Uterus (tissue), 4 donors: ENCODE results near the gene EP400. TPM values are rescaled to one million over a fixed set of nuclear protein-coding genes. Genes with fewer than 3 reads are reported as not detected.
"Not testable (repeated sequence)": the region's sequence is repeated elsewhere in the genome, so short reads cannot be mapped to it uniquely, and the experiment has no call there.

Experiments used
- DNase-seq, 2 donors: peaks; one replicate each; pipeline ENCODE4 v3.0.0-alpha.2; 2019 to 2020
- H3K27ac ChIP-seq, 2 donors: fragments of 200-600 bp; sonication (generic); 1 replicate in 1 of 2; 2 replicates in 1 of 2; pipeline ENCODE4 v1.5.1; 2016 to 2018
- H3K27me3 ChIP-seq, 2 donors: fragments of 200-600 bp; sonication (generic); one replicate each; pipeline ENCODE4 v1.5.1; 2018 to 2019; ENCODE audit warnings: control low read depth in 1 of 2
- H3K36me3 ChIP-seq, 2 donors: fragments of 200-600 bp; sonication (generic); one replicate each; pipeline ENCODE4 v1.5.1; 2019; ENCODE audit warnings: control low read depth in 1 of 2
- H3K4me1 ChIP-seq, 2 donors: fragments of 200-600 bp; sonication (generic); one replicate each; pipeline ENCODE4 v1.5.1; 2018 to 2019; ENCODE audit warnings: control low read depth in 1 of 2
- H3K4me3 ChIP-seq, 2 donors: fragments of 200-600 bp; sonication (generic); 1 replicate in 1 of 2; 2 replicates in 1 of 2; pipeline ENCODE4 v1.5.1; 2018 to 2019; ENCODE audit warnings: mild to moderate bottlenecking in 1 of 2
- H3K9me3 ChIP-seq, 2 donors: fragments of 200-600 bp; sonication (generic); one replicate each; pipeline ENCODE4 v1.5.1; 2019; ENCODE audit warnings: control low read depth in 1 of 2
- CTCF ChIP-seq, 4 experiments: fragments of 200-600 bp in 2 of 4; fragments of 450-650 bp in 2 of 4; sonication (generic) in 2 of 4; IDR thresholded peaks; one replicate each; pipeline ENCODE4 v1.5.1; 2016 to 2019; ENCODE audit warnings: antibody characterized with exemption in 4 of 4, mild to moderate bottlenecking in 2 of 4, moderate library complexity in 1 of 4
- POLR2A ChIP-seq, 2 donors: fragments of 450-650 bp; IDR thresholded peaks; one replicate each; pipeline ENCODE4 v1.6.1; 2016; ENCODE audit warnings: antibody characterized with exemption in 2 of 2, mild to moderate bottlenecking in 1 of 2, moderate library complexity in 1 of 2
- intact Hi-C: fragments of 100-400 bp; cut with DNase I; formaldehyde crosslinking; loops from one replicate; pipeline ENCODE4 v1.15.1; 2023; ENCODE audit warnings: low total_unique reads
- total RNA-seq, 4 donors: library from RNA; depleted of rRNA in 3 of 4; stranded (reverse); fragments of >200 nt in 3 of 4; gene quantifications; one replicate each; pipeline versions ENCODE4 v1.1.0 to v1.2.4, GENCODE V29; 2014 to 2023
- donor health status: DM: yes; HTN: yes; CAD: no.

EP400 gene
- total RNA-seq, 4 donors from 2014 or later: 11.8 to 70.6 (median 28.2) TPM

GRCh38 chr12:131981388-131981787, 31.6 kb downstream of the EP400 start:
- no peaks in the 10 kb centered on the region for H3K9me3 ChIP-seq
- no peaks in the 10 kb centered on the region for H3K4me1 ChIP-seq
- no peak overlapping the region for H3K4me3 ChIP-seq
- no peak for DNase-seq
- H3K27ac ChIP-seq: no peak overlapping the region
- no peaks in the 10 kb centered on the region for H3K27me3 ChIP-seq
- intact Hi-C loops: no loop called here
- TF ChIP-seq CTCF (IDR thresholded peaks at IDR 0.05) (no peak), POLR2A (IDR thresholded peaks at IDR 0.05) (no peak)
- no peaks in the 10 kb centered on the region for H3K36me3 ChIP-seq

- no peak overlapping the region for H3K4me3 ChIP-seq
- H3K4me1 ChIP-seq: no peaks in the 10 kb centered on the region
- H3K36me3 ChIP-seq: no peaks in the 10 kb centered on the region
- no peaks in the 10 kb centered on the region for H3K9me3 ChIP-seq
- H3K27me3 ChIP-seq: no peaks in the 10 kb centered on the region
- DNase-seq: no peak
- TF ChIP-seq POLR2A (IDR thresholded peaks at IDR 0.05) (no peak), CTCF (IDR thresholded peaks at IDR 0.05) (no peak)
- intact Hi-C loops: no loop called here
- no peak overlapping the region for H3K27ac ChIP-seq
These were observed 32.3 kb downstream of the EP400 start for GRCh38 chr12:131982041-131982440.

GRCh38 chr12:131983026-131983425, 33.3 kb downstream of the EP400 start:
- intact Hi-C loops: no loop called here
- no peak for DNase-seq
- H3K27ac ChIP-seq: no peak overlapping the region
- no peaks in the 10 kb centered on the region for H3K36me3 ChIP-seq
- no peaks in the 10 kb centered on the region for H3K9me3 ChIP-seq
- no peak for TF ChIP-seq POLR2A (IDR thresholded peaks at IDR 0.05)
- no peak for TF ChIP-seq CTCF (IDR thresholded peaks at IDR 0.05)
- H3K4me1 ChIP-seq: no peaks in the 10 kb centered on the region
- H3K4me3 ChIP-seq: no peak overlapping the region
- no peaks in the 10 kb centered on the region for H3K27me3 ChIP-seq

GRCh38 chr12:131983554-131983953, 33.8 kb downstream of the EP400 start:
- intact Hi-C loops: no loop called here
- Histone ChIP-seq H3K4me3 (no peak overlapping the region), H3K27ac (no peak overlapping the region), H3K9me3 (no peaks in the 10 kb centered on the region), H3K36me3 (no peaks in the 10 kb centered on the region), H3K4me1 (no peaks in the 10 kb centered on the region), H3K27me3 (no peaks in the 10 kb centered on the region)
- DNase-seq: no peak
- TF ChIP-seq CTCF (IDR thresholded peaks at IDR 0.05): no peak
- no peak for TF ChIP-seq POLR2A (IDR thresholded peaks at IDR 0.05)

- H3K36me3 ChIP-seq: no peaks in the 10 kb centered on the region
- no peaks in the 10 kb centered on the region for H3K27me3 ChIP-seq
- intact Hi-C loops: no loop called here
- no peaks in the 10 kb centered on the region for H3K4me1 ChIP-seq
- H3K27ac ChIP-seq: no peak overlapping the region
- H3K9me3 ChIP-seq: no peaks in the 10 kb centered on the region
- H3K4me3 ChIP-seq: no peak overlapping the region
- TF ChIP-seq CTCF (IDR thresholded peaks at IDR 0.05) (no peak), POLR2A (IDR thresholded peaks at IDR 0.05) (no peak)
- DNase-seq: no peak
These were observed 34.6 kb downstream of the EP400 start for GRCh38 chr12:131984334-131984733.

- H3K27me3 ChIP-seq, H3K36me3 ChIP-seq, H3K9me3 ChIP-seq, DNase-seq, intact Hi-C loops, H3K4me3 ChIP-seq, H3K27ac ChIP-seq, H3K4me1 ChIP-seq: not testable (repeated sequence)
These were observed 35.8 kb downstream of the EP400 start for GRCh38 chr12:131985510-131985875.
